SJSA1 (cell line): ENCODE measurements around the gene HDGF. TPM values are rescaled to one million over a fixed set of nuclear protein-coding genes. Genes with fewer than 3 reads are reported as not detected.

Experiments
- DNase-seq, 2 experiments: peaks; one replicate each; pipeline ENCODE4 v3.0.0-alpha.2; 2015 to 2020; ENCODE audit warnings: low spot score in 2 of 2, low read depth in 1 of 2
- H3K27ac ChIP-seq: fragments of 250-450 bp; sonication (Bioruptor Pico); 2 replicates; pipeline ENCODE4 v1.5.1; 2020; ENCODE audit warnings: mild to moderate bottlenecking, moderate library complexity
- H3K27me3 ChIP-seq: fragments of 250-450 bp; sonication (Bioruptor Pico); replicated peaks from 2 replicates; pipeline ENCODE4 v1.5.1; 2020; ENCODE audit warnings: mild to moderate bottlenecking, moderate library complexity
- H3K36me3 ChIP-seq: fragments of 250-450 bp; sonication (Bioruptor Pico); 2 replicates; pipeline ENCODE4 v1.5.1; 2020; ENCODE audit warnings: mild to moderate bottlenecking
- H3K4me1 ChIP-seq: fragments of 250-450 bp; sonication (Bioruptor Pico); replicated peaks from 2 replicates; pipeline ENCODE4 v1.6.1; 2021; ENCODE audit warnings: mild to moderate bottlenecking
- H3K4me3 ChIP-seq: fragments of 250-450 bp; sonication (Bioruptor Pico); 2 replicates; pipeline ENCODE4 v1.5.1; 2020; ENCODE audit warnings: mild to moderate bottlenecking
- H3K9me3 ChIP-seq: fragments of 250-450 bp; sonication (Bioruptor Pico); replicated peaks from 2 replicates; pipeline ENCODE4 v1.5.1; 2020; ENCODE audit warnings: mild to moderate bottlenecking
- total RNA-seq: library from RNA; depleted of rRNA; stranded (reverse); fragments of >200 nt; shearing (Covaris generic); gene quantifications from 2 replicates; pipeline ENCODE4 v1.2.3, GENCODE V29; 2014

The HDGF gene
- total RNA-seq, 1 experiment from 2014 or later: 324 TPM

- peak; percentile 96 to 99 for DNase-seq
- peak overlapping the region; percentile 38 for H3K4me3 ChIP-seq
- peaks cover 78% of the 10 kb centered on the region for H3K36me3 ChIP-seq
- peaks cover 46% of the 10 kb centered on the region for H3K4me1 ChIP-seq
- H3K9me3 ChIP-seq: no peaks in the 10 kb centered on the region
- peak overlapping the region; percentile 100 for H3K27ac ChIP-seq
- no peaks in the 10 kb centered on the region for H3K27me3 ChIP-seq
These were observed 4.5 kb downstream of the HDGF start for GRCh38 chr1:156746728-156747631.

GRCh38 chr1:156746406-156746727, 5.1 kb downstream of the HDGF start:
- H3K27me3 ChIP-seq: no peaks in the 10 kb centered on the region
- DNase-seq: no peak
- H3K9me3 ChIP-seq: no peaks in the 10 kb centered on the region
- H3K4me1 ChIP-seq: peaks cover 52% of the 10 kb centered on the region
- peak overlapping the region; percentile 38 for H3K4me3 ChIP-seq
- peak overlapping the region; percentile 100 for H3K27ac ChIP-seq
- H3K36me3 ChIP-seq: peaks cover 81% of the 10 kb centered on the region

- H3K4me3 ChIP-seq: no peak overlapping the region
- no peaks in the 10 kb centered on the region for H3K27me3 ChIP-seq
- H3K9me3 ChIP-seq: no peaks in the 10 kb centered on the region
- peak overlapping the region; percentile 100 for H3K27ac ChIP-seq
- peaks cover 54% of the 10 kb centered on the region for H3K4me1 ChIP-seq
- DNase-seq: no peak
- peaks cover 78% of the 10 kb centered on the region for H3K36me3 ChIP-seq
These were observed 5.6 kb downstream of the HDGF start for GRCh38 chr1:156745881-156746280.

- no peak overlapping the region for H3K27ac ChIP-seq
These were observed 6.6 kb downstream of the HDGF start for GRCh38 chr1:156744786-156745419.

GRCh38 chr1:156744344-156744743, 7.1 kb downstream of the HDGF start:
- no peak overlapping the region for H3K4me3 ChIP-seq
- H3K27me3 ChIP-seq: no peaks in the 10 kb centered on the region
- peaks cover 78% of the 10 kb centered on the region for H3K36me3 ChIP-seq
- peaks cover 55% of the 10 kb centered on the region for H3K4me1 ChIP-seq
- no peak overlapping the region for H3K27ac ChIP-seq
- DNase-seq: no peak
- H3K9me3 ChIP-seq: no peaks in the 10 kb centered on the region

More at GRCh38 chr1:156744786-156745419, 6.6 kb downstream of the HDGF start:
- Histone ChIP-seq H3K9me3 (no peaks in the 10 kb centered on the region), H3K36me3 (peaks cover 78% of the 10 kb centered on the region), H3K4me1 (peaks cover 59% of the 10 kb centered on the region), H3K27me3 (no peaks in the 10 kb centered on the region), H3K4me3 (no peak overlapping the region)
- no peak for DNase-seq

- no peaks in the 10 kb centered on the region for H3K9me3 ChIP-seq
- H3K4me1 ChIP-seq: peaks cover 48% of the 10 kb centered on the region
- DNase-seq: no peak
- H3K4me3 ChIP-seq: no peak overlapping the region
- no peak overlapping the region for H3K27ac ChIP-seq
- H3K36me3 ChIP-seq: peaks cover 76% of the 10 kb centered on the region
- H3K27me3 ChIP-seq: no peaks in the 10 kb centered on the region
These were observed 7.8 kb downstream of the HDGF start for GRCh38 chr1:156743367-156744302.

- Histone ChIP-seq H3K4me1 (peaks cover 40% of the 10 kb centered on the region), H3K4me3 (no peak overlapping the region), H3K27me3 (no peaks in the 10 kb centered on the region), H3K36me3 (peaks cover 76% of the 10 kb centered on the region), H3K27ac (no peak overlapping the region), H3K9me3 (no peaks in the 10 kb centered on the region)
- no peak for DNase-seq
These were observed 8.7 kb downstream of the HDGF start for GRCh38 chr1:156742801-156743200.

- Histone ChIP-seq H3K9me3 (no peaks in the 10 kb centered on the region), H3K27ac (peak overlapping the region; percentile 27; the same call in 1 of the 2 replicates), H3K36me3 (peaks cover 78% of the 10 kb centered on the region), H3K4me1 (peaks cover 33% of the 10 kb centered on the region), H3K4me3 (no peak overlapping the region), H3K27me3 (no peaks in the 10 kb centered on the region)
- no peak for DNase-seq
These were observed 9.5 kb downstream of the HDGF start for GRCh38 chr1:156742017-156742416.

- Histone ChIP-seq H3K27ac (peak overlapping the region; percentile 27), H3K9me3 (no peaks in the 10 kb centered on the region), H3K27me3 (no peaks in the 10 kb centered on the region), H3K4me1 (peaks cover 29% of the 10 kb centered on the region), H3K36me3 (peaks cover 83% of the 10 kb centered on the region), H3K4me3 (no peak overlapping the region)
- no peak for DNase-seq
These were observed 9.9 kb downstream of the HDGF start for GRCh38 chr1:156741481-156741983.

GRCh38 chr1:156740741-156741480, 10.6 kb downstream of the HDGF start, which contains the start of gene MRPL24:
TSS of gene MRPL24 (minus strand) at chr1:156741088. CDS start at chr1:156738704, 2,384 bp downstream.
- H3K4me1 ChIP-seq: peaks cover 23% of the 10 kb centered on the region
- no peaks in the 10 kb centered on the region for H3K9me3 ChIP-seq
- peaks cover 80% of the 10 kb centered on the region for H3K36me3 ChIP-seq
- peak; percentile 97 to 98 for DNase-seq
- no peaks in the 10 kb centered on the region for H3K27me3 ChIP-seq
- peak within 1 kb of the TSS; percentile 28 for H3K27ac ChIP-seq
- peak within 1 kb of the TSS; percentile 54 for H3K4me3 ChIP-seq

GRCh38 chr1:156740237-156740740, 11.2 kb downstream of the HDGF start:
- no peak for DNase-seq

GRCh38 chr1:156738916-156739315, 12.6 kb downstream of the HDGF start:
- H3K4me1 ChIP-seq: peaks cover 20% of the 10 kb centered on the region
- no peak overlapping the region for H3K4me3 ChIP-seq
- H3K9me3 ChIP-seq: no peaks in the 10 kb centered on the region
- DNase-seq: no peak
- H3K36me3 ChIP-seq: peaks cover 66% of the 10 kb centered on the region
- H3K27ac ChIP-seq: no peak overlapping the region
- H3K27me3 ChIP-seq: no peaks in the 10 kb centered on the region

More at GRCh38 chr1:156740237-156740740, 11.2 kb downstream of the HDGF start:
- peak overlapping the region; percentile 54 for H3K4me3 ChIP-seq
- H3K27me3 ChIP-seq: no peaks in the 10 kb centered on the region
- H3K4me1 ChIP-seq: peaks cover 20% of the 10 kb centered on the region
- H3K9me3 ChIP-seq: no peaks in the 10 kb centered on the region
- H3K27ac ChIP-seq: no peak overlapping the region
- peaks cover 77% of the 10 kb centered on the region for H3K36me3 ChIP-seq
